Muscle of leg (tissue), 11 donors: ENCODE measurements around the gene PRSS56. TPM values are rescaled to one million over a fixed set of nuclear protein-coding genes. Genes with fewer than 3 reads are reported as not detected.

Source experiments
- DNase-seq: peaks from one replicate; pipeline ENCODE4 v3.0.0; 2013
- H3K27ac ChIP-seq: one replicate; pipeline ENCODE4 v1.5.1; 2013; ENCODE audit warnings: mild to moderate bottlenecking, low read length, control low read depth
- H3K27me3 ChIP-seq: one replicate; pipeline ENCODE4 v1.6.1; 2013; ENCODE audit warnings: low read length; ENCODE audit not compliant: control insufficient read depth, insufficient read depth
- H3K36me3 ChIP-seq: one replicate; pipeline ENCODE4 v1.6.1; 2013; ENCODE audit warnings: low read length; ENCODE audit not compliant: control insufficient read depth, insufficient read depth
- H3K4me1 ChIP-seq: one replicate; pipeline ENCODE4 v1.6.1; 2013; ENCODE audit warnings: low read length; ENCODE audit not compliant: control insufficient read depth, insufficient read depth
- H3K4me3 ChIP-seq: one replicate; pipeline ENCODE4 v1.5.1; 2013; ENCODE audit warnings: low read length, control low read depth
- H3K9me3 ChIP-seq: replicated peaks from 2 replicates; pipeline ENCODE4 v1.6.1; 2013; ENCODE audit warnings: low read depth, low read length; ENCODE audit not compliant: control insufficient read depth
- WGBS: methylation state at CpG from one replicate; pipeline ENCODE4 v1.1.5; 2013; ENCODE audit warnings: missing lambda C conversion rate; ENCODE audit not compliant: insufficient coverage; 5-methylcytosine and 5-hydroxymethylcytosine counted together
- polyA plus RNA-seq, 8 donors: library from polyadenylated mRNA; unstranded; fragments of 120-200 nt; gene quantifications; one replicate each; pipeline versions ENCODE4 v1.2.1 to v1.2.3, GENCODE V29; 2013; ENCODE audit warnings: inconsistent platforms in 1 of 8, low replicate concordance in 1 of 8; ENCODE audit not compliant: insufficient read length in 8 of 8, insufficient read depth in 1 of 8
- total RNA-seq: library from RNA; stranded (reverse); fragments of 120-200 nt; gene quantifications from one replicate; pipeline ENCODE4 v1.2.4, GENCODE V29; 2013

Gene PRSS56
- total and polyA plus RNA-seq, 9 donors = 1.7 to 2.6 (median 2.1) TPM

- no peak for DNase-seq
- H3K36me3 ChIP-seq = no peaks in the 10 kb centered on the region
- H3K4me1 ChIP-seq = peaks cover 14% of the 10 kb centered on the region
- no peak within 1 kb of the TSS for H3K27ac ChIP-seq
- H3K27me3 ChIP-seq = peaks cover 73% of the 10 kb centered on the region
- H3K9me3 ChIP-seq = no peaks in the 10 kb centered on the region
- WGBS = under 1% methylated on average over 92 of the region's 102 CpGs
- no peak within 1 kb of the TSS for H3K4me3 ChIP-seq
Observed at GRCh38 chr2:232487385-232488096, 32.6 kb upstream of the PRSS56 start, which contains the start of gene ECEL1. Gene ECEL1, minus strand, starts transcription at chr2:232487834. Its CDS starts 1,181 bp downstream, at chr2:232486653.

- no peak for DNase-seq
- Histone ChIP-seq H3K4me3 (no peak overlapping the region), H3K27me3 (peaks cover 68% of the 10 kb centered on the region), H3K9me3 (no peaks in the 10 kb centered on the region), H3K4me1 (peaks cover 14% of the 10 kb centered on the region), H3K36me3 (no peaks in the 10 kb centered on the region), H3K27ac (no peak overlapping the region)
- 14% methylated on average over 12 of the region's 16 CpGs for WGBS
Observed at GRCh38 chr2:232488097-232488711, 32.0 kb upstream of the PRSS56 start.

GRCh38 chr2:232488721-232489300, 31.4 kb upstream of the PRSS56 start:
- Histone ChIP-seq H3K36me3 (no peaks in the 10 kb centered on the region), H3K27me3 (peaks cover 62% of the 10 kb centered on the region)
- WGBS = 89% methylated on average over 2 of the region's 5 CpGs

GRCh38 chr2:232489516-232490220, 30.5 kb upstream of the PRSS56 start:
- no peaks in the 10 kb centered on the region for H3K9me3 ChIP-seq
- H3K4me1 ChIP-seq = peaks cover 14% of the 10 kb centered on the region
- 51% methylated on average over 8 of the region's 9 CpGs for WGBS
- H3K27me3 ChIP-seq = peaks cover 58% of the 10 kb centered on the region
- no peak for DNase-seq
- H3K4me3 ChIP-seq = no peak overlapping the region
- H3K36me3 ChIP-seq = no peaks in the 10 kb centered on the region
- no peak overlapping the region for H3K27ac ChIP-seq

More at GRCh38 chr2:232488721-232489300, 31.4 kb upstream of the PRSS56 start:
- Histone ChIP-seq H3K27ac (no peak overlapping the region), H3K4me1 (peaks cover 14% of the 10 kb centered on the region), H3K4me3 (no peak overlapping the region), H3K9me3 (no peaks in the 10 kb centered on the region)
- no peak for DNase-seq

- Histone ChIP-seq H3K4me3 (no peak overlapping the region), H3K27me3 (peaks cover 50% of the 10 kb centered on the region), H3K9me3 (no peaks in the 10 kb centered on the region), H3K4me1 (peaks cover 10% of the 10 kb centered on the region), H3K27ac (no peak overlapping the region), H3K36me3 (no peaks in the 10 kb centered on the region)
- WGBS = 80% methylated on average over 11 of the region's 30 CpGs
- no peak for DNase-seq
Observed at GRCh38 chr2:232490221-232491138, 29.7 kb upstream of the PRSS56 start.

GRCh38 chr2:232491139-232491780, 28.9 kb upstream of the PRSS56 start:
- 83% methylated on average over 12 of the region's 12 CpGs for WGBS
- H3K27me3 ChIP-seq = peaks cover 45% of the 10 kb centered on the region

GRCh38 chr2:232492236-232492848, 27.8 kb upstream of the PRSS56 start:
- H3K36me3 ChIP-seq = no peaks in the 10 kb centered on the region
- no peaks in the 10 kb centered on the region for H3K4me1 ChIP-seq
- no peak overlapping the region for H3K4me3 ChIP-seq
- 78% methylated on average over 4 of the region's 8 CpGs for WGBS
- peaks cover 38% of the 10 kb centered on the region for H3K27me3 ChIP-seq
- H3K27ac ChIP-seq = no peak overlapping the region
- no peaks in the 10 kb centered on the region for H3K9me3 ChIP-seq
- no peak for DNase-seq

More at GRCh38 chr2:232491139-232491780, 28.9 kb upstream of the PRSS56 start:
- H3K4me1 ChIP-seq = peaks cover 6% of the 10 kb centered on the region
- no peak overlapping the region for H3K4me3 ChIP-seq
- H3K27ac ChIP-seq = no peak overlapping the region
- H3K9me3 ChIP-seq = no peaks in the 10 kb centered on the region
- no peak for DNase-seq
- H3K36me3 ChIP-seq = no peaks in the 10 kb centered on the region

- H3K36me3 ChIP-seq = no peaks in the 10 kb centered on the region
- DNase-seq = no peak
- WGBS = 90% methylated on average over 21 of the region's 24 CpGs
Observed at GRCh38 chr2:232492963-232493700, 27.1 kb upstream of the PRSS56 start.

More at GRCh38 chr2:232492963-232493700, 27.1 kb upstream of the PRSS56 start:
- Histone ChIP-seq H3K27ac (no peak overlapping the region), H3K4me1 (no peaks in the 10 kb centered on the region), H3K27me3 (peaks cover 37% of the 10 kb centered on the region), H3K4me3 (no peak overlapping the region), H3K9me3 (no peaks in the 10 kb centered on the region)
